Measurements from ENCODE around the gene NKX2-2.
A peak's percentile ranks its signal among the peaks of the same experiment; 100 is the strongest.
"Not testable (repeated sequence)": the region's sequence is repeated elsewhere in the genome, so short reads cannot be mapped to it uniquely, and the experiment has no call there.

Gene NKX2-2

DNA sequence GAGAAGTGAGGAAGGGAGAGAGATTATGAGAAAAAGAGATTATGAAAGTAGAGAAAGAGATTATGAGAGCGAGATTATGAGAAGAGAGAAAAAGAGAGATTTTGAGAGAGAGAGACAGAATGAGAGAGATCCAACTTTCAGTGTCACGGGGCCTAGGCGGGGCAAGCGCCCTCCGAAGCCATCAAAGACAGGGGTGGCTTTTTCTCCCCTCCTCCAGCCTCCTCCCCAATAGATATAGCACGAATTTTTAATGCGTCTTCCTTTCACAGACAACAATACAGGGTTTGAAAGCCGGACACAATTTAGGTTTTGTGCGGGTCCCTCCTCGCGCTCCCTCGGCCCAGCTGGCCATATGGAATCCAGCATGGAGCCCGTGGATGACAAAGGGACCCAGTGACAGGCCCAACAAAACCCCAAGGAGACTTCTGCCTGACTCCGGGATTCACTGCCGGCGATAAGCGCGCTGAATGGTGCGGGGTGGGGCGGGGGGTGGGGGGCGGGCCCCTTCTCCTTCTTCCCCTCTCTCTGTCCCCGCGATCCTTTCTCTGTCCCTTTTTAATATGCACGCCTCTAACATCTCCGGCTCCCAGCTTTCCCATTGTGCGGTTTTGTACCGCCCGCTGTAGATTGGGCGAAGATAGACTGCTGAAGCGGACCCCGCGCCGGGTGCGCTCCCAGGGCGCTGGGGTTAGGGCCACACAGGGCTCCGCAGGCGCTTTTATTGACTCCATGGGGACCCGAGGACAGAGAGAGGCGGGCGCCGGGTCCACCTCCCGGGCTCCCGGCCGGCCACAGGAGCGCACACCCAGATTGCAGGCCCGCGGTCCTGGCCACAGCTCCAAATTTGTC lies 5.4 kb downstream of the NKX2-2 start:
- DNase-seq, result no peak

DNA sequence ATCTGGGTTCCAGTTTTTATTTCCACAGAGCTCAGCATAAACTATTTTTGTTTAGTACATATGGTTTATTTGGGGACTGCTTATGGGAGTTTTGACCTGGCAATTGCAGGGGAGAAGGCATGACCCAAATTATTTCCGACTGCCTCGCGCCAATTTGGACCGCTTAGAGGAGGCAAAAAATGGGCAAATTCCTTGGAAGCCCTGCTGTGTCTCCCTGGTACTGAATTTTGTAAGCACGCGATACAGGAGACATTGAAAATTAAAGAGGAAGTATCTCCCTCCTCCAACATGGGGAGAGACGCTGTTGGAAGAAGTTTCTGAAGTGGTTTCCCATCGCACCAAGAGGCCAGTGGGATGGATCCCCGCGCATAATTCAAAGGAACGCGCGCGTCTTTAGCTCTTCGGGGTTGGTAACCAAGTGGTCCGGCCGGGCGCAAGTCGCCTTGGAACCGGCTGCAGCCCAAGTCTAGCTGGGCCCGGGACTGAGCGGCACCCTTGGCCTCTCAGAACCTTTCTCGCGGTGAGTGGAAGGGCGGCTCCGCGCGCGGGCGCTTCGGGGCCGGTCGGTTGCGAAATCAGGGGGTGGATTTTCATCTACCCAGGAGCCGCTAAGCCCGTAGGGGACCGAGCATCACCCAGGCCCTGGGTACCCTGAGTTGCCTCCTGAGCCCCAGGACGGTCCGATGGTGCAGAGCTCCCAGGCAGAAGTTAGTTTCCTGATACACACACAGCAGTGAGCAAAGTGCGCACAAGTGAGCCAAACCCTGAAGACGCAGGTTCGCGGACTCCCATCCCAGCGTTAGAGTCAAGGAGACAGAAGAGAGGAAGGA lies 6.2 kb downstream of the NKX2-2 start:
- no peak for DNase-seq

DNA sequence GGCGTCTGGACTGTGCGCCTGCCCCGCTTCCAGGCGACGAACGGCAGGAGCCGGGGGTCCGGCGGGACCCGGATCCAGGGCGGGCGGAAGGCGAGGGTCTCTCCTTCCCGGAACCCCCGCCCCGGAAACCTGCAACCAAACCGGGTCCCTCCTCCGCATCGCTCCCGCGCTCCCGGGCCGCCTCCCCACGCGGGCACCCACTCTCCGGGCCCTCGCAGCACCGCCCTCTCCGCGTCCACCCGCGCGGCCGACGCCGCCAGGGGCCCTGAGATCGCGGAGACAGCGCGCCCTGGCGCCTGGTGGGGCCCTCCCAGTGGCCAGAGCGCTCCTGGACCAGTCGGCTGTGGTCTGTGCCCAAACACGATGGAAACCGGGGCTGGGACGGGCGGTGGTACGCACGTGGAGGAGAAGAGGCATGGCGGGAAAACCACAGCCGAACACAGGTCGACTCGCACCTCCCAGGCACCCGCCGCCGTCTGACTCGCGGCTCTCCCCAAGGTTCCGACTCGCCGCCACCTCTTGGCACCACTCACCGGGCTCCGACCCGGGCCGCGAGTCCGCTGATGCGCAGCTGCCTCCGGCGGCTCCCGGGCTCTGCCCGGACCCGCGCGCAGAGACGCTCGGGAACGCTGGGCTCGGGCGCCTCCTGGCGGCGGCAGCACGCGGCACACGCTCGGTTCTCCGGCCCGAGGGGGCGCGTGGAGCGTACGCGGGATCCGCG lies 7.9 kb downstream of the NKX2-2 start:
- peak; percentile 45 for DNase-seq

DNA sequence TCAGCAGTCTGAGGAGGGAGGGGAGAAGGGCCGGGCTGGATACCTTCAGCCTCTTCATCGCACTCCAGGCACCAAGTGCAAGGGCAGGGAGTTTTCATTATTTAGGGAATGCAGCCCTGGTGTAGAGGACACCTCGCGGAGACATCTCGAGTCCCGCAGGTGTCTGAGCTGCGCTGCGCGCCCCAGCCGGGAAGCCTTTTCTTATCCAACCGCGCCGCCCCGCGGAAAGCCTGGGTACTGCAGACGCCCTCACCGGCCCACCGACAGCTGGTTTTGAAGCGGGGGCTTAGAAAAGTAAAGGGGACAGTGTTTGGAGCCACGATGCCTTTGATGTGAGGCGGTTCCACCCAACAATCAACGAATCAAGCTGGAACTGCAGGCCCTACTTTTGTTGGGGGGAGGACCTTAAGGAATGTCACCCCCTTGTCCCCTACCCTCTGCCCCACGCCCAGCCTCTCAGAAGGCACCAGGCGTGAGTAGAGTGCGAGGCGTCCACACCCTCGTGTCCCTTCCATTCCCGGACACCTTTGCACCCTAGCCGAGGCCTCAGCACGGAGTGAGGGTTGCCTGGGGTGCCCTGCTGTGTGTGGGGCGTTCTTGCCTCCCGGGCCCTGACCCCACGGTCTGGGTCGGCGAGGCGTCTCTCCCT lies 8.6 kb downstream of the NKX2-2 start:
- DNase-seq, result peak; percentile 73

DNA sequence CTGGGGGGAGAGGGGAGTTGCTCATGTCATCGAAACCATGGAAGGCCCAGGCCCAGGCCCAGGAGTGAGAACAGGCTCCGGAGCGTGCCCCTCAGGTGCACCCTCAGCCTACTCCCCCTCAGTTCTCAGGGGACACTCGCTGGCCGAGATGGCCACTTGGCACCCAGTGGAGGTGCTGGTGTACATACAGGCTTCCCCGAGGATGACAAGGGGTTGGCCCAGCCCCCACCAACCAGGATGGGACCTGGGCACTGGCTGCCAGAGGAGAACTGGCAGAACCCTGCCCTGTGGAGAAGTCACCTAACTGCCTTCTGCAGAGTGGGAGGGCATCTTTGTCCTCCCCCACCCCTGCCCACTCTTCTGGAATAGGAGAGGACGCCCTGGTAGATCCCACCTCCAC lies 9.5 kb downstream of the NKX2-2 start:
- no peak for DNase-seq

DNA sequence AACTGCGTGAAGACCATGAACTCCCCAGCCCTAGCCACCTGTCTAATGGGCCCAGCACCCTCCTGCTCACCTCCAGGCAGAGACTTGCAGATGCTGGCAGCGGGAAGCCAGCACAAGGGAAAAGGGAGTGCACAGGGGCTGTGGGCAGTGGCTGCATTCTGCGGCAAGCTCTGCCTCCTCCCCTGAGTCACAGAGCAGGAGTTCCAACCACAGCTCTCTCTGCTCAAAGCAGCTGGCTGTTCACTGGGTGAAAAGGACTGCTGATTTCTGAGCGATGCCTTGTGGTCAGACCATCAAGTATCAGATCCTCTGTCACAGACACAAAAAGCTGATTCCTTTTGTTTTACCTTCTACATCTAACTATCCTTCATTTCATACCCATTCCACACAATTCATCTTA lies 10.5 kb downstream of the NKX2-2 start:
- no peak for DNase-seq

DNA sequence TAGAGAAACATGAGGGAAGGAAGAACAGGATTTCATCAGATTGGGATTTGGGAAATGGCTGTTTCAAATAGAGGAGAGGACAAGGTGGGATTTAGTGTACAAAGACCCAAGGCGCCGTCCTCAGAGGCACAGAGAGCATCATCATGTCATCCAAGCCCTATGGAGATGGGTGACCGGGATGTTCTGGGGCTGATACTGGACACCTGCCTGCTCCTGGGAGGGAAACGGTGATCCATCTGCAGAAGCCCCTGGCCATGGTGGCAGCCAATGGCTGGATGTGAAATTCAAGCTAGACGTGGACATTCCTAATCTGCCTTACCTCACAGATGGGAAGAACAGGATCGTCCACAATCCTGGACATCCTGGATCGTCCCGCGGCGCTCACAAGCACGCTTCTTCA lies 12.7 kb downstream of the NKX2-2 start:
- DNase-seq, result no peak

DNA sequence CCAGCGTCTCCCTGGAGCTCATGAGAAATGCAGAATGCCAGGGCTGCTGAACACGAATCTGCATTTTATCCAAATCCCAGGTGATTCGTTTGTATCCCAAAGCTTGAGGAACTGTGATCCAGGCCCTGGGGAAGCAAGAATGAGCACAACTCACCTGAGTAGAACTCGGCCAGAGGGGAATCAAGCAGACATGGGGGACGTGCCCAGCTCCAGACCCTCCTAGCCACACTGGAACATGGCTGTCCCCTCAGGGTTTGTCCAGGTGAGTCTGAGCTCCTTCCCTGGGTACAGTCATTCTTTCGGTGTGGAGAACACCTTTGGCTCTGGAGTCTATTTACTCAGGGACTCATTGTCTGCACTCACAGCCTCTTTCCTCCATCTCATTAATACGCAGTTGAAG lies 13.3 kb downstream of the NKX2-2 start:
- no peak for DNase-seq

DNA sequence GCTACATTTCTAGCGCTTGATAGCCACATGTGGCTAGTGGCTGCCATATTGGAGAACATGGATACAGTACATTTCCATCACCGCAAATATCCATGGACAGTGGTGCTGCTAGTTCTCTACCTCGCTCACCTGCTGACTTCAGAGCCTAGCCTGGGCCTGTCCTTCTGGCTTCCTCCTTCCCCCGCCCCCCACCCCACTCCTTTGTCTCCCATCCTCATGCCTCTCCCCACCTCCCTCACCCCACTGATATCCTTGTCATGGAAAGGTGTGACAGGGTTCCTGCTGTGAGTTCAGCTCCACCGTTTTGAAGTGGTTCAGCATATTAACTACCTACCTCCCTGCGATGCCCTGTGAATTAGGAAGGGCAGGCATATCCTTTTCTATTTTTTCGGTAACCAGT lies 14.2 kb downstream of the NKX2-2 start:
- DNase-seq, result no peak

DNA sequence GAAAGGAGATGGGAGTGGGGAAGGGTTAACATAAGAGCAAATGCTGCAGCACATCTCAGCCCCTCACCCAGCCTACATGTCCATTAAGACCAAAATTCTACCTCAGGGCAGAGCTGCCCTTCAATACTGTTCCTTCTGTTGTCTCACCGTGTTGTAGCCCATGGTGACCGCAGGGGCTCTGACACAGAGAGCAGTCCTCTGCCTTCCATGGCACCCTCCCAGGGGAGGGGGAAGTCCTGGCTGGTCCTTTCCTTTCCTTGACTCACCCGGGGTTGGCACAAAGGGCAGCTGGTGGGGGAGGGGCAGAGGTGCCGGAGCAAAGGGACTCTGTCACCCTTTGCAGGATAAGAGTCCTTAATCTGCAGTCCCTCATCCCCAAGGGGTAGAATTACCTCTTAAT lies 15.2 kb downstream of the NKX2-2 start:
- DNase-seq, result no peak

DNA sequence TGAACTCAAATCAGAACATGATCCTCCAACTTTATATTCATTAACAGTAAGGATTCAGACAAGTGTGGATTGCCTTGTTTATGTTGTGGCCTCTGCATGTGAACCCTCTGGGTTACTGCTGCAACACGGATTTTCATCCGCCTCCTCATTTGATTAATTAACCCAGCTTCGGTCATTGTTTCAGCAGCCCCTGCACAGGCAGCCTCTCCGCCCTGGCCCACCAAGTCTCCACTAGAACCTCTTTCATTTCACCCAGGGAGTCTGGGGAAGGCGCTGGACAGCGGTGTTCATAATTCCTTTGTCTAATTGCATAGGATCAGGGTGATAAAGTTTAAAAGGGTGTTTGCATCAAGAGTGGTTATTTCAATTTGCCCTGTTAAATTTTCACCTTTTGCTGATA lies 15.7 kb downstream of the NKX2-2 start:
- DNase-seq, result no peak

DNA sequence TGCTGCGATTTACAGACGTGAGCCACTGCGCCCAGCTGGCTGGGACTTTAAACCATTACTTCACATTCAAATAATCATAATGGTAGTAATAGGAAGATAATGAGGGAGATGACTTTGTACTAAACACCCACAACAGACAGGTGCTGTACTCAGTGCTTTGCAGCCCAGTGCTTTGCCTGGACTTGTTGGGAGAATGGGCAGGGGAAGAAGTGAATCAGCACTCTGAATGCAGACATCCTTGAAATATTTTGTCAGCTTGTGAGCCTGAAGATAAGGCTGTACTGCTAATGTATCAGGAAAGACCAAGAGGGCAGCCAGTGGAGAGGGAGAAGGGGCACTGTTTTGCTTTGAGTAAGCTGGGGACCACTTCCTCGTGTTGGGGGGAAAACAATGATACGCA lies 17.4 kb downstream of the NKX2-2 start:
- DNase-seq, result no peak

DNA sequence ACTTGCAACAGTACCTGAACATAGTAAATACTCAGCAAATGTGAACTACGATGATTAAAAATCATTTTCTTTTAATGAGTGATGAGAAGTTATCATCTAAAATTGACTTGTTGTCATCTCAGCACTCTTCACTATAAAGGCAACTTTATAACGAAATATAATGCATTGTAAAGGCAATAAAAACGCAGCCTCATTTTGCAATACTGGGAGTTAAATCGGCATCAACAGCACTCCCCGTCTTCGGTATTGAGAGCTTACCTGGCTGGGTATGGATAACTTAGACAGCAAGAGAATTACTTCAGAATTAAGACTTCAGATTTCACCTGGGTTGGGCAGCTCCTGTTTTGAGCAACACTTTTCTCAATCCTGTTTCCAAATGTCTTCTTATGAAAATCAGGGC lies 20.8 kb downstream of the NKX2-2 start:
- DNase-seq, result no peak

DNA sequence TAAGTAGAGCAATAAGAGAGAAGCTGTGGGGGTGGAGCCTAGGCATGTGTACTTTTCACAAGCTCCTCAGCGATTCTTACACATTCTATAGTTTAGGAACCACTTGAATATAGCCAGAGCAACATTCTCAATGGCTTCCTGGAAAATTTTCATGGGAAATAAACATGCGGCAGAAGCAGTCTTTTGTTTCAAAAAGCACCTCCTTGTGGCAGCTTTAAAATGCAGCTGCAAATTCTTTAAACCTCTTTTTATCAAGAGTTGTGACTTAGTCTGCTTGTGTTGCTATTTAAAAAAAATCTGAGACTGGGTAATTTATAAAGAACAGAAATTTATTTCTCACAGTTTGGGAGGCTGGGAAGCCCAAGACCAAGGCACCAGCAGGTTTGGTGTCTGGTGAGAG lies 23.8 kb downstream of the NKX2-2 start:
- no peak for DNase-seq

DNA sequence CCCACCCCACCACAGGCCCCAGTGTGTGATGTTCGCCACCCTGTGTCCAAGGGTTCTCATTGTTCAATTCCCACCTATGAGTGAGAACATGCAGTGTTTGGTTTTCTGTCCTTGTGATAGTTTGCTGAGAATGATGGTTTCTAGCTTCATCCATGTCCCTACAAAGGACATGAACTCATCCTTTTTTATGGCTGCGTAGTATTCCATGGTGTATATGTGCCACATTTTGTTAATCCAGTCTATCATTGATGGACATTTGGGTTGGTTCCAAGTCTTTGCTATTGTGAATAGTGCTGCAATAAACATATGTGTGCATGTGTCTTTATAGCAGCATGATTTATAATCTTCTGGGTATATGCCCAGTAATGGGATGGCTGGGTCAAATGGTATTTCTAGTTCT lies 33.7 kb downstream of the NKX2-2 start:
- DNase-seq, result not testable (repeated sequence)

DNA sequence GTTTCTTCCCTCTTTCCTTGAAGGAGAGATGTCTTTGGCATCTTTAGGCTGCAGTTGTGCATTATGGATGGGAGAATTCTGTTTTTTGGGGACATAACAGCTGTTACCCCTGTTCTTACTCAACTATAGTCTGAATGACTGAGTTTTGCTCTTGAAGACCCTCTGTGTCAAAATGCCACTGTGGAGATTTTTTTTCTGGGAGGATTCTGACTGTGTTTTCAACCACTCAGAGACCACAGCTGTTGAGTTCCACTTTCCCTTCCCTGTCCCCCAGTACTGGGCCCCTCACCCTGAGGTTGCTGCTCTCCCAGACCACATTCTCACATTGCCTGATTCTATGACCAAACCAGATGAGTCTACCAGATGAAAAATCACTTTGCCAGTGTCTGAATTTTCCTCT lies 48.1 kb downstream of the NKX2-2 start:
- DNase-seq, result no peak

DNA sequence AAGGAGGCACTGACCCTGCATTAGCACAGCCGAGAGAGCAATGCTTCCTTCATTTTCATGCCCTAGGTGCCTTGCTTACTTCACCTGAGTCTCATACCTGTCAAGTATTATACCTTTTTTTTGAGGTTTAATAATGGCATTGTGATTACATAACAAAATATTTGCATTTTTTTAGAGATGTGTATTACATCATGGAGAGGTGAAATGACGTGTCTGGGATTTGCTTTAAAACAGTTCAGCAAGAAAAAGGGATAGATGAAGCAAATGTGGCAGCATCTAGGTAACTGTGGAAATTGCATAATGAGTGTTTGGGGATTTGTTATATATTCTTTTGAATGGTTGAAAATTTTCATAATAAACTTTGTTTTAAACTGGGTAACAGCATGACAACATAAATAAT lies 48.9 kb downstream of the NKX2-2 start:
- DNase-seq, result no peak
